GM13976 (cell line): Measurements from ENCODE around the gene RNPEPL1.

ENCODE experiments used
- DNase-seq: peaks from one replicate; pipeline ENCODE4 v3.0.0; 2012; ENCODE audit warnings: low spot score
- in situ Hi-C: fragments of 300-500 bp; cut with MboI; formaldehyde crosslinking; loops from one replicate; pipeline ENCODE4 v1.12.0; 2022; ENCODE audit warnings: low sequenced_read_pairs, mixed read lengths, inconsistent platforms; ENCODE audit not compliant: unreplicated experiment
- TF ChIP-seq, protein P1 (sequence below): IDR thresholded peaks from 2 replicates; pipeline ENCODE4 v1.5.1; 2012; ENCODE audit warnings: borderline replicate concordance, mild to moderate bottlenecking; ENCODE audit not compliant: insufficient read depth; ENCODE audit errors: extremely low read depth, missing control alignments, control extremely low read depth

Gene RNPEPL1

GRCh38 chr2:240565333-240566202 lies 2.7 kb upstream of the RNPEPL1 start:
- DNase-seq = peak; percentile 77
- in situ Hi-C loops = no loop called here
- TF ChIP-seq, protein P1, sequence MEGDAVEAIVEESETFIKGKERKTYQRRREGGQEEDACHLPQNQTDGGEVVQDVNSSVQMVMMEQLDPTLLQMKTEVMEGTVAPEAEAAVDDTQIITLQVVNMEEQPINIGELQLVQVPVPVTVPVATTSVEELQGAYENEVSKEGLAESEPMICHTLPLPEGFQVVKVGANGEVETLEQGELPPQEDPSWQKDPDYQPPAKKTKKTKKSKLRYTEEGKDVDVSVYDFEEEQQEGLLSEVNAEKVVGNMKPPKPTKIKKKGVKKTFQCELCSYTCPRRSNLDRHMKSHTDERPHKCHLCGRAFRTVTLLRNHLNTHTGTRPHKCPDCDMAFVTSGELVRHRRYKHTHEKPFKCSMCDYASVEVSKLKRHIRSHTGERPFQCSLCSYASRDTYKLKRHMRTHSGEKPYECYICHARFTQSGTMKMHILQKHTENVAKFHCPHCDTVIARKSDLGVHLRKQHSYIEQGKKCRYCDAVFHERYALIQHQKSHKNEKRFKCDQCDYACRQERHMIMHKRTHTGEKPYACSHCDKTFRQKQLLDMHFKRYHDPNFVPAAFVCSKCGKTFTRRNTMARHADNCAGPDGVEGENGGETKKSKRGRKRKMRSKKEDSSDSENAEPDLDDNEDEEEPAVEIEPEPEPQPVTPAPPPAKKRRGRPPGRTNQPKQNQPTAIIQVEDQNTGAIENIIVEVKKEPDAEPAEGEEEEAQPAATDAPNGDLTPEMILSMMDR = no peak

DNA sequence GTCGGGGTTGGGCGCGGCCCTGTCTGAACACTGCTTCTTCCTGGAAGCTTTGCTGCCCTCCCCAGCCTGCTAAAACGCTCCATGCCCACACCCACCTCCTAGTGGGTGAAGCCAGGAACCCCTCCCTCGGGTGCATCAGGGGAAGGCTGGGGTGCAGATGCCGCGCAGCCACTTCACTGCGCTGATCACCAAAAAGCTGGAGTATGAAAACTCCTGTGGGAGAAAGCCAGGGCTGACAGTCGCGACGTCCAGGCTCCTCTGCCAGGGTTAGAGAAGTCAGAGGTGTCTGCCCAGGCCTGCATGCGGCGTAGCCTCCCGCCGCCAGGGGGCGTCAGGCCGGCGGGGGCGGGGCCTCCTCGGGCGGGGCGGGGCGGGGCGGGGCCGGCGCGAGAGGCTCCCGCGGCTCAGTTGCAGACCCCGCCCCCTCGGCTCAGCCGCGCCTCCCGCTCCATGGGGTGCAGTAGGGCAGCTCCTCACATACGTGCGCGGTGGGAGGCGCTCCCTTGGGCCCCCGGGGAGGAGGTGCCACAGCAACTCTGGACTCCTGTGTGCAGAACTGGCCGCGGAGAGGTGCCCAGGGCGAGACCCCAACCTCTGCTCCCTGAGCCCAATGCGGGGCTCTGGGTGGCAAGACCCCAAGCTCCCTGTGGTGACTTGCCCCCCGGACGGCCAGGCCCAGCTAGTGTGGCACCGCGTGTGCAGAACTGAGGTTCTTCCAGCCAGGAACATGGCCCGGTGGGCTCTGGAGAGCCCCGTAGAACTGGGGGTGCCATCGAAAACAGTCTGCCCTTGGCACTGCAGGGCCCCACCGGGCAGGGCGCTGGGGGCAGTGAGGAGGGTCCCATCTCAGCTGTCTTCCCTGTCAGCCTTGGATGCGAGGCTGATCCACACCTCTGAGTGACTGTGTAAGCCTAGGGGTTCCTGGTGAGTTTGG lies 1.8 kb upstream of the RNPEPL1 start:
- in situ Hi-C loops = no loop called here
- peak; percentile 92 for DNase-seq

GRCh38 chr2:240567137-240567871 lies 980 bp upstream of the RNPEPL1 start:
- in situ Hi-C loops = no loop called here
- TF ChIP-seq, protein P1 = no peak
- DNase-seq = no peak

More for the DNA sequence above, 1.8 kb upstream of the RNPEPL1 start:
- TF ChIP-seq, protein P1 = peak; percentile 71

DNA sequence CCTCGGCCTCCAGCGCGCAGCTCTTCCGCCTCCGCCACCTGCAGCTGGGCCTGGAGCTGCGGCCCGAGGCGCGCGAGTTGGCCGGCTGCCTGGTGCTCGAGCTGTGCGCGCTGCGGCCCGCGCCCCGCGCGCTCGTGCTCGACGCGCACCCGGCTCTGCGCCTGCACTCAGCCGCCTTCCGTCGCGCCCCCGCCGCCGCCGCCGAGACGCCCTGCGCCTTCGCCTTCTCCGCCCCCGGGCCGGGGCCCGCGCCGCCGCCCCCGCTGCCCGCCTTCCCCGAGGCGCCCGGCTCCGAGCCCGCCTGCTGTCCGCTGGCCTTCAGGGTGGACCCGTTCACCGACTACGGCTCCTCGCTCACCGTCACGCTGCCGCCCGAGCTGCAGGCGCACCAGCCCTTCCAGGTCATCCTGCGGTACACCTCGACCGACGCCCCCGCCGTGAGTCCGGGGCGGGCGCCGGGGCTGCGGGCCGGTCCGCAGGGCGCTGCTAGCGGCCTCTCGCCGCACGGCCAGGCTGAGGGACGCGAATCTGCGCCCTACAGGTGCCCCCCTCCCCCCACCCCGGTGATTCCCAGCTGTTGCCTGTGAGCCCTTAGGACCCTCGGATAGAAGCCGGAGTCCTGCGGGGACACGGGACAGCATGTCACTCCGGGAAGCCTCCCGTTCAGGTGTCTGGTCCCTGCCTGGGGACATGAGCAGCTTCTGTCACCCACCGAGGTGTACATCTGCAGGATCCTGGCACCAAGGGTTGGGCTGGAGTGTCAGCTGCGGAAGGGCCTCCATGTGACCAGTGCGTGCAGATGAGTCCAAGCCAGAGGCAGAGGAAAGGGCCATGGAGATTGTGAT lies 616 bp downstream of the RNPEPL1 start:
- peak; percentile 72 for DNase-seq
- in situ Hi-C loops = no loop called here
- TF ChIP-seq, protein P1 = no peak

DNA sequence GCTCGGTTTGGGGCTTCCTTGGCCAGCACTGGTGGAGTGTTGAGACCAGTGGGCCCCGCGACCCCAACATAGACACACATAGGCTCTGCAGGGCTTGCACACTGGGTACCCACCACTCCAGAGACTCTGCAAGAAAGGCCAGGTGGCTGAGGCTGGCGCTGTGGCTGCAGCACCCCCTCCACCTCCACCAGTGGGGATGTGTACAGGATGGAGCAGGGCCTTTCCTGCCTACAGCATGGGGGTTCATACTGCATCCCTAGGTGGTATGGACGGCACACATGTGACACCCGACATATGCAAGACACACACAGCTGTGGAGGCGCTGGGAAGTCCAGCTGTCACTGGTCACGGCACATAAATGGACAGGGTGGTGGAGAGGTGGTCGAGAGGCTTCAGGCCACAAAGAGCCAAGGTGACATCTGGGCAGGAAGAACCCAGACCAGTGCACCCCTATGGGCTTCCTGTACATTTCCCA lies 1.3 kb downstream of the RNPEPL1 start:
- in situ Hi-C loops = no loop called here
- TF ChIP-seq, protein P1 = no peak
- DNase-seq = no peak
